ENCODE results near the gene OTX2.

OTX2 gene

GRCh38 chr14:56796259-56796658 lies 14.0 kb downstream of the OTX2 start:
- DNase-seq (ENCODE audit: low spot score) = peak; percentile 10
- no peak for TF ChIP-seq CTCF (IDR thresholded peaks at IDR 0.05; ENCODE audit: extremely low read depth, insufficient read depth, missing control alignments)
- in situ Hi-C loops (cut with MboI; ENCODE audit: low pct_unique_long_range_greater_than_20kb, low sequenced_read_pairs, unreplicated experiment) = no loop called here

- no peak for TF ChIP-seq CTCF (IDR thresholded peaks at IDR 0.05; ENCODE audit: extremely low read depth, insufficient read depth, missing control alignments)
- in situ Hi-C loops (cut with MboI; ENCODE audit: low pct_unique_long_range_greater_than_20kb, low sequenced_read_pairs, unreplicated experiment) = no loop called here
- peak; percentile 28 for DNase-seq (ENCODE audit: low spot score)
Measured at GRCh38 chr14:56795284-56795622, 15.0 kb downstream of the OTX2 start.

- in situ Hi-C loops (cut with MboI; ENCODE audit: low pct_unique_long_range_greater_than_20kb, low sequenced_read_pairs, unreplicated experiment) = no loop called here
Measured at GRCh38 chr14:56794557-56795283, 15.6 kb downstream of the OTX2 start.

GRCh38 chr14:56794088-56794556 lies 16.2 kb downstream of the OTX2 start:
- no peak for DNase-seq (ENCODE audit: low spot score)
- in situ Hi-C loops (cut with MboI; ENCODE audit: low pct_unique_long_range_greater_than_20kb, low sequenced_read_pairs, unreplicated experiment) = no loop called here
- TF ChIP-seq CTCF (IDR thresholded peaks at IDR 0.05; ENCODE audit: extremely low read depth, insufficient read depth, missing control alignments) = no peak

More at GRCh38 chr14:56794557-56795283, 15.6 kb downstream of the OTX2 start:
- TF ChIP-seq CTCF (IDR thresholded peaks at IDR 0.05; ENCODE audit: extremely low read depth, insufficient read depth, missing control alignments) = no peak
- peak; percentile 37 for DNase-seq (ENCODE audit: low spot score)

GRCh38 chr14:56789955-56790354 lies 20.3 kb downstream of the OTX2 start:
- DNase-seq (ENCODE audit: low spot score) = no peak
- in situ Hi-C loops (cut with MboI; ENCODE audit: low pct_unique_long_range_greater_than_20kb, low sequenced_read_pairs, unreplicated experiment) = no loop called here
- no peak for TF ChIP-seq CTCF (IDR thresholded peaks at IDR 0.05; ENCODE audit: extremely low read depth, insufficient read depth, missing control alignments)

- no peak for TF ChIP-seq CTCF (IDR thresholded peaks at IDR 0.05; ENCODE audit: extremely low read depth, insufficient read depth, missing control alignments)
- in situ Hi-C loops (cut with MboI; ENCODE audit: low pct_unique_long_range_greater_than_20kb, low sequenced_read_pairs, unreplicated experiment) = no loop called here
- no peak for DNase-seq (ENCODE audit: low spot score)
Measured at GRCh38 chr14:56787530-56787929, 22.7 kb downstream of the OTX2 start.
